GM12875 (cell line): ENCODE data around the gene BMPER.

Experiments
- H3K4me3 ChIP-seq: one replicate; pipeline ENCODE4 v1.5.1; 2011; ENCODE audit warnings: low read depth, low read length, control low read depth
- TF ChIP-seq, protein P1 (sequence below): IDR thresholded peaks from 2 replicates; pipeline ENCODE4 v1.5.1; 2011; ENCODE audit warnings: low read depth, mild to moderate bottlenecking, control low read depth, inconsistent platforms, low read length, moderate library complexity, borderline replicate concordance; ENCODE audit not compliant: insufficient read depth

The BMPER gene

DNA sequence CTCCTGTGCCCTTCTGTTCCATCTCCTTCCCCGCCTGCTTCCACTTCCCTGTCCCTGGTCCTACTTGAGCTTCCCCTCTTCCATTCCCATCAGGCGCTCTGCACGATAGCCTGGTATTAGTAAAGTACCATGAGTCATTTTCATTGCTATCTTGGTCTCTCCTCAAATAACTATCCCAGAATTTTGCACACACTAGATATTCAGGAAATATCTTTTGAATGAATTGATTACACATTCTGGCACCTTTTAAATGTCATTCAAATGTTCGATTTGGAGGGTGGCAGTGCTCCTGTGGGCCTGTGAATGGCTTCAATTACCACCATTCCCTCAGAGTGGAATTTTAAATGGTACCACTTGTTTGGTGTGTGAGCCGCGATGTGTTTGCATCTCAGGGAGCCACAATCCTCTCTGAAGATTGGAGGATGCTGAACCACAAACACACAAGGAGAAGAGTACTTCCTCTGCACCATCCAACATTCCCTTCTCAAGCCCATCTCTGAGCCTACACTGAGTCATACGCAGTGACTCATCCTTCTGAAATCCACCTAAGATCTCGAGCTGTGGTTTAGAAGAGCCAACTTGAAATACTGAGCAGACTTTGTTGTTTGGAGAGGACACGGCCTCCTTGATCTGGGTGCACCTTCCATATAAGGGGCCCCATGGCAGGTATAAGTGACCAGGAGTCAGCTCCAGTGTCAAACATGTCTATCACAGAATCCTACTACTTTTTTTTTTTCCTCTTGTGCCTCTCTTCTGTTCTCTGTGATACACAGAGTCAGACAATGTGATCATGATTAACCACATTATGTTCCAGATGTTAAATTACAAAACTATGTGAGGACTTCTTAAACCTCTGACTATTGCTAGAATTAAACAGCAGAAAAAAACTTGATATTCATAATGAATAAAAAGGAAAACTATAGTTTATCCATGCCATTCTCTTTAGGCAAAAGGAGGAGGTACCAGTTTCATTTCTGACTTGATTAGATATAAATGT, 81.9 kb downstream of the BMPER start:
- TF ChIP-seq, protein P1, sequence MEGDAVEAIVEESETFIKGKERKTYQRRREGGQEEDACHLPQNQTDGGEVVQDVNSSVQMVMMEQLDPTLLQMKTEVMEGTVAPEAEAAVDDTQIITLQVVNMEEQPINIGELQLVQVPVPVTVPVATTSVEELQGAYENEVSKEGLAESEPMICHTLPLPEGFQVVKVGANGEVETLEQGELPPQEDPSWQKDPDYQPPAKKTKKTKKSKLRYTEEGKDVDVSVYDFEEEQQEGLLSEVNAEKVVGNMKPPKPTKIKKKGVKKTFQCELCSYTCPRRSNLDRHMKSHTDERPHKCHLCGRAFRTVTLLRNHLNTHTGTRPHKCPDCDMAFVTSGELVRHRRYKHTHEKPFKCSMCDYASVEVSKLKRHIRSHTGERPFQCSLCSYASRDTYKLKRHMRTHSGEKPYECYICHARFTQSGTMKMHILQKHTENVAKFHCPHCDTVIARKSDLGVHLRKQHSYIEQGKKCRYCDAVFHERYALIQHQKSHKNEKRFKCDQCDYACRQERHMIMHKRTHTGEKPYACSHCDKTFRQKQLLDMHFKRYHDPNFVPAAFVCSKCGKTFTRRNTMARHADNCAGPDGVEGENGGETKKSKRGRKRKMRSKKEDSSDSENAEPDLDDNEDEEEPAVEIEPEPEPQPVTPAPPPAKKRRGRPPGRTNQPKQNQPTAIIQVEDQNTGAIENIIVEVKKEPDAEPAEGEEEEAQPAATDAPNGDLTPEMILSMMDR = no peak
- H3K4me3 ChIP-seq = no peak overlapping the region

DNA sequence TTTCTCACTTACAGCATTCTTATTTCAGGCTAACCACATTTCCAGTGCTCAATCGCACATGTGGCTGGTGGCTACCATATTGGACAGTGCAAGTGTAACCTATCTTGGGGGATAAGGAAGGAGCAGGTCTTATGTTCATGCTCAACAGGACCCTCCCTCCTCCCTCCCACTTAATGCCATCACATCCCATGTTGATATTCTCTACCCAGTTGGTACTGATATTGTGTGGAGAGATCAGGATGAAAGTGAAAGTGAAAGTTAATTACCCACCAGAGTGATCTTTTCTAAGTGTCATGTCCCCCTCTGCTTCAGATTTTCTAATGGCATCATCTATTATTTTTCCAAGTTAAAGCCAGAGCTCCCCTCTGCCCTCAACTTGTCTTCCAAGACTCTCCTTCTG, 91.6 kb downstream of the BMPER start:
- H3K4me3 ChIP-seq = no peak overlapping the region
- TF ChIP-seq, protein P1 = no peak

DNA sequence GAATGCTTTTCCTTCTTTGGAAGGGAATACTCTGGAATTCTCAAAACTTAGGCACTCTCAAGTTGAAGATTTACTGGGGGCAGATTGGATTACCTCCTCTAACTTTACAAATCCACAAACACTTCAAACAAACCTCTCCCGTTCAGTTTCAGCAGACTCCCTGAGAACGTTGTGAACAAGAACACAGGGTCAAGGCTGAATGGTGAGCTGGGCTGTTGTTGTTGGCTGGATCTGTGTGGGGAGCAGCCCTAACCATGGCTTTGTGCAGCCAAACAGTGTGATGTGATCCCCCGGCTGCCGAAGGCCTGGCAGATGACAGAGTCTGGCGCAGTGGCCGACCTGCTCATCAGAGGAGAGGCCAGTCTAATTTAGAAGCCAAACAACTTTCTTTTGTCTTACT, 93.1 kb downstream of the BMPER start:
- H3K4me3 ChIP-seq = no peak overlapping the region
- TF ChIP-seq, protein P1 = no peak

DNA sequence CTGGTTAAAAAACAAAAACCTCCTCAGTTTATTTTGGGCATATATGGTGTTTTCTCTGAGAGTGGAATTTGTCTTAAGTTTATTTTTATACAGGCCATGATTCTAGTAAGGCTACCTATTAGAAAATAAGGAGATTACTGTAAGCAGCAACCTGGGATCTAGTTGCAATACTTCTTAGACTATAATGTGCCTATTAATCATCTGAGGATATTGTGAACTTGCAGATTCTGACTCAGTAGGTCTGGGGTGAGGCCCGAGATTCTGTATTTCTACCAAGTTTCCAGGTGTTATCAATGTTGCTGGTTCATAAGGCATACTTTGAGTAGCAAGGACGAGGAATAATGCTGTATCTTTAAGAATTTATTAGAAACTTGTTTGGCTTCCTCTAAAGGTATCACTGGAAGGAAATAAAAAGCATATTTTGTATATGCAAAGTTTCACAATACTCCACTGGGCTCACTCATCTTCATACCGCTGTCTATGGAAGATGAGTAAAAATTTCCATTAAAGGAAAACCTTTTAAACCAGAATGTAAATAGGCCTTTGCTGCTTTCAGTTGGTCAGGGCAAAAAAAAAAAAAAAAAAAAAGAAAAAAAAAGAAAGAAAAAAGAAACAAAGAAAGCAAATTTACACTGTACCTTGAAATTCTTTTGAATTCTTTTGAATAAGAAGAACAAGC, 105.8 kb downstream of the BMPER start:
- H3K4me3 ChIP-seq = no peak overlapping the region
- TF ChIP-seq, protein P1 = no peak

DNA sequence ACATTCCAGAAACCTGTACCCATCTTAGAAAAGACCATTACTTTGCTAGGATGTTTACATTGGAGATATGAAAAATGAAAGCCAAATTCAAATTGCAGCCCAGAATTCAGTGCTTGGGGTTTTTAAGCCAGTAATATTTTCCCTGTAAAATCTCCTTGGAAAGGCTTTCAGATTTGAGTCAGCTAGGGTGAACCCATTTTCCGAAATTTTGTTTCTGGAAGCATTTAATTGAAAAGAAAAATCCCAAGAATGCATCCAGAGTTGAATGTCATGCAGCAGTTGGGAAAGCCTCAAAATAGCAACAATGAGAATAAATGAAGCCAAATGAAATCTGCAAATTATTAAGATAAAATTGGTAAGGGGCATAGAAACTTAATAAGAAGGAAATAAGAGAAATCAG, 106.4 kb downstream of the BMPER start:
- TF ChIP-seq, protein P1 = no peak
- H3K4me3 ChIP-seq = no peak overlapping the region

DNA sequence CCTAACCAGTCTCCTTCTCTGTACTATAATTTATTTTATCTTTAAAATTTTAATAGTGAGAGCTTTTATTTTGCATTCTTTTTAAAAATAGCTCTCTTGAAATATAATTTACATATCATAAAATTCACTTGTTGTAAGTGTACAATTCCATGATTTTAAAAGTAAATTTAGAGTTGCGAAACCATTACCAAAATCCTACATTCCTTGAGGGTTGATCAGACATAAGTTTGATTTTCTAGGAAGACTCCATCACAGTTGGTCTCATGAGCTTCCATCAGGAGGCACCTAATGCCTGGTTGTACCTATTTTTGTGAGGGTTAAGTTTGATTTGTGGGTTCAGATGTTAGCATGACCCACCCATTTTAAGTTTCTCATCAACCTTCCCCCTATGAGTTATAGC, 108.1 kb downstream of the BMPER start:
- TF ChIP-seq, protein P1 = no peak
- H3K4me3 ChIP-seq = no peak overlapping the region

DNA sequence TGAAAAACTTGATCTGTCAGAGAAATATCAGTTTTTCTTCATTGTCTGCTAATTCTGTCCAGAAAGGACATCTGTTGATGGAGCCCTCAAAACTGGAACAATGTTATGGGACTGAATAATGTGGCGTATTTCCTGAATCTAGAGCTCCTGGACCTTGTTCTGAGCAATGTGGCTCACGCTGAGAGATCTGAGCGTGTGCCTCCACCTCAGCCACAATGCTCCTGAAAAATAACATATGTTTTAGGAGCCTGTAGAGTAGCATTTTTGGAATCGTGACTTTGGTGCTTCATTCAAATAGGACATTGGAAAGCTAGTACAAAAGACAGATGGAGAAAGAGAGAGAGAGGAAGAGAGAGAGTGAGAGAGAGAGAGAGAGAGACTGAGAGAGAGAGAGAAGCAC, 110.3 kb downstream of the BMPER start:
- no peak overlapping the region for H3K4me3 ChIP-seq
- TF ChIP-seq, protein P1 = no peak
